ENCODE results near the gene DNAJB14. TPM values are rescaled to one million over a fixed set of nuclear protein-coding genes. Genes with fewer than 3 reads are reported as not detected.
A peak's percentile ranks its signal among the peaks of the same experiment; 100 is the strongest.

The DNAJB14 gene
- total and polyA plus RNA-seq, 2 of the 13 experiments (the other 11 are each of a cell fraction or from before 2014, with no cell fraction given): 9.1 to 38.1 TPM

DNA sequence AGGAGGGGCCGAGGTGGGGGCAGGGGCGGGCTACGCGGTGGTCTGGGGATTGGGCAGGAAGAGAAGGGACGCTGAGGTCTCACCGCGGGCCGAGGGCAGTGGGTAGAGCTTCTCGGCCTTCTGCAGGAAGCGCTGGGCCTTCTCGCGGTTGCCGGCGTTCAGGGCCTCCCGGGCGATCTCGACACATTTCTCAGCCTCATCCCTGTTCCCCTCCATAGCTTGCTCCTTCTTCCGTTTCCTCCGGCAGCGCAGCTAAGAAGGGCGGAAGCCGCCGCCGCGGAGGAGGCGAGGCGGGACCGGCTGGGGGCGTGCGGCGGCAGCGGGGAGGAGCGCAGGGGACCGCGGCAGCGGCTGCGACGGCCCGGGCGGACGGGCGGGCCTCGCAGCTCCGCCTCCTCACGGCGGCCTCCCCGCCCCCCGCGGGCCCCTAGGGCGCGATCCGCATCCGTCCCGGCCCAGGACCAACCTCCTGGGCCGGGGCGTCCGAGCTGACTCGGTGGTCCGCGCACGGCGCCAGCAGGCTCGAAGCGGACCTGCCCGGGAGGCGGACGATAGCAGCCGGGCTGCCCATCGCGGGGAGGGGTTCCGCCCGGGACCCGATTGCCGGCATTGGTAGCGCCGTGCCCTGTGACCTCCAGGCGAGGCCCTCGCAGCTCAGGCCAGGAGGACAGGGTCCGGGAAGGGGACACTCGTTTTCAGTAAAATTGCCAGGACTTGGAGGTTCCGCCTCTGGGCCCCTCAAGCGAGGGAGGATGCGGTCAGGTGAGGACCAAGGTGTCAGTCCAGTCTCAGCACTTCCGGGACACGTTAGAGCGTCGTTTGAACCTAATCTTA lies at the start of gene DNAJB14 (continued):
- TF ChIP-seq, protein P1, sequence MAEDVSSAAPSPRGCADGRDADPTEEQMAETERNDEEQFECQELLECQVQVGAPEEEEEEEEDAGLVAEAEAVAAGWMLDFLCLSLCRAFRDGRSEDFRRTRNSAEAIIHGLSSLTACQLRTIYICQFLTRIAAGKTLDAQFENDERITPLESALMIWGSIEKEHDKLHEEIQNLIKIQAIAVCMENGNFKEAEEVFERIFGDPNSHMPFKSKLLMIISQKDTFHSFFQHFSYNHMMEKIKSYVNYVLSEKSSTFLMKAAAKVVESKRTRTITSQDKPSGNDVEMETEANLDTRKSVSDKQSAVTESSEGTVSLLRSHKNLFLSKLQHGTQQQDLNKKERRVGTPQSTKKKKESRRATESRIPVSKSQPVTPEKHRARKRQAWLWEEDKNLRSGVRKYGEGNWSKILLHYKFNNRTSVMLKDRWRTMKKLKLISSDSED (CRISPR knock-in tag; IDR thresholded peaks at IDR 0.05): no peak
- TF ChIP-seq ZFX (CRISPR knock-in tag; IDR thresholded peaks at IDR 0.05; ENCODE audit: low read depth): peak; percentile 91
- TF ChIP-seq JDP2 (CRISPR knock-in tag; IDR thresholded peaks at IDR 0.05; ENCODE audit: borderline replicate concordance): no peak
- TF ChIP-seq, protein P2, sequence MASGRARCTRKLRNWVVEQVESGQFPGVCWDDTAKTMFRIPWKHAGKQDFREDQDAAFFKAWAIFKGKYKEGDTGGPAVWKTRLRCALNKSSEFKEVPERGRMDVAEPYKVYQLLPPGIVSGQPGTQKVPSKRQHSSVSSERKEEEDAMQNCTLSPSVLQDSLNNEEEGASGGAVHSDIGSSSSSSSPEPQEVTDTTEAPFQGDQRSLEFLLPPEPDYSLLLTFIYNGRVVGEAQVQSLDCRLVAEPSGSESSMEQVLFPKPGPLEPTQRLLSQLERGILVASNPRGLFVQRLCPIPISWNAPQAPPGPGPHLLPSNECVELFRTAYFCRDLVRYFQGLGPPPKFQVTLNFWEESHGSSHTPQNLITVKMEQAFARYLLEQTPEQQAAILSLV (CRISPR knock-in tag; IDR thresholded peaks at IDR 0.05; ENCODE audit: borderline replicate concordance): no peak
- TF ChIP-seq ASH2L (IDR thresholded peaks at IDR 0.05; ENCODE audit: insufficient read length, low read depth, low read length): peak; percentile 77
- TF ChIP-seq, protein P3, sequence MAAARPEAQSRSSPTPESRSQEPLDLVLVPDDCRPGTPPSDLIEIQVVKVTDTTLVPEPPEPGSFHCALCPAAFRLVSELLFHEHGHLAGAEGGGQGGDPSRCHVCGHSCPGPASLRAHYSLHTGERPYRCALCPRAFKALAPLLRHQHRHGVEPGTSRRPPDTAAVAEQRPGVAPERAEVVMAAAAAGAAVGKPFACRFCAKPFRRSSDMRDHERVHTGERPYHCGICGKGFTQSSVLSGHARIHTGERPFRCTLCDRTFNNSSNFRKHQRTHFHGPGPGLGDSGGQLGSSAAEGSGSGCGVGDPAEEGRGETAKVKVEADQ (CRISPR knock-in tag; IDR thresholded peaks at IDR 0.05; ENCODE audit: borderline replicate concordance): peak; percentile 62; the same call in 1 of the 2 replicates
- 0 out of 2 replicates have a peak, but pooled peaks have one; percentile 24 for TF ChIP-seq SP4 (CRISPR knock-in tag; IDR thresholded peaks at IDR 0.05)
- TF ChIP-seq KDM3A (CRISPR knock-in tag; IDR thresholded peaks at IDR 0.05; ENCODE audit: low read depth): peak; percentile 25; the same call in 1 of the 2 replicates
- no peak for TF ChIP-seq AHR (CRISPR knock-in tag; IDR thresholded peaks at IDR 0.05)
- 0 out of 2 replicates have a peak, but pooled peaks have one; percentile 74 for TF ChIP-seq ATF7-NPFF (CRISPR knock-in tag; IDR thresholded peaks at IDR 0.05; ENCODE audit: low read depth)
- no peak for TF ChIP-seq SMARCC2 (IDR thresholded peaks at IDR 0.05)
- 0 out of 2 replicates have a peak, but pooled peaks have one; percentile 25 for TF ChIP-seq ZNF350 (CRISPR knock-in tag; IDR thresholded peaks at IDR 0.05; ENCODE audit: borderline replicate concordance, low read depth)
- TF ChIP-seq MAFG (CRISPR knock-in tag; IDR thresholded peaks at IDR 0.05): no peak
- peak; percentile 49; the same call in 1 of the 2 replicates for TF ChIP-seq ZC3H13 (CRISPR knock-in tag; IDR thresholded peaks at IDR 0.05)
- no peak for TF ChIP-seq ZNF546 (CRISPR knock-in tag; conservative IDR thresholded peaks at IDR 0.05)
- TF ChIP-seq, protein P4, sequence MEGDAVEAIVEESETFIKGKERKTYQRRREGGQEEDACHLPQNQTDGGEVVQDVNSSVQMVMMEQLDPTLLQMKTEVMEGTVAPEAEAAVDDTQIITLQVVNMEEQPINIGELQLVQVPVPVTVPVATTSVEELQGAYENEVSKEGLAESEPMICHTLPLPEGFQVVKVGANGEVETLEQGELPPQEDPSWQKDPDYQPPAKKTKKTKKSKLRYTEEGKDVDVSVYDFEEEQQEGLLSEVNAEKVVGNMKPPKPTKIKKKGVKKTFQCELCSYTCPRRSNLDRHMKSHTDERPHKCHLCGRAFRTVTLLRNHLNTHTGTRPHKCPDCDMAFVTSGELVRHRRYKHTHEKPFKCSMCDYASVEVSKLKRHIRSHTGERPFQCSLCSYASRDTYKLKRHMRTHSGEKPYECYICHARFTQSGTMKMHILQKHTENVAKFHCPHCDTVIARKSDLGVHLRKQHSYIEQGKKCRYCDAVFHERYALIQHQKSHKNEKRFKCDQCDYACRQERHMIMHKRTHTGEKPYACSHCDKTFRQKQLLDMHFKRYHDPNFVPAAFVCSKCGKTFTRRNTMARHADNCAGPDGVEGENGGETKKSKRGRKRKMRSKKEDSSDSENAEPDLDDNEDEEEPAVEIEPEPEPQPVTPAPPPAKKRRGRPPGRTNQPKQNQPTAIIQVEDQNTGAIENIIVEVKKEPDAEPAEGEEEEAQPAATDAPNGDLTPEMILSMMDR (CRISPR knock-in tag; IDR thresholded peaks at IDR 0.05): peak; percentile 4; the same call in 1 of the 2 replicates
- TF ChIP-seq ZIK1 (CRISPR knock-in tag; IDR thresholded peaks at IDR 0.05; ENCODE audit: borderline replicate concordance, low read depth): 0 out of 2 replicates have a peak, but pooled peaks have one; percentile 24
- no peak for TF ChIP-seq TOE1 (CRISPR knock-in tag; IDR thresholded peaks at IDR 0.05)
- no peak for TF ChIP-seq FOXO1 (CRISPR knock-in tag; IDR thresholded peaks at IDR 0.05)
- TF ChIP-seq HMG20B (CRISPR knock-in tag; conservative IDR thresholded peaks at IDR 0.05): no peak; the same call in 1 of the 2 replicates
- peak; percentile 71 for TF ChIP-seq TARDBP (CRISPR knock-in tag; IDR thresholded peaks at IDR 0.05)
- TF ChIP-seq, protein P5, sequence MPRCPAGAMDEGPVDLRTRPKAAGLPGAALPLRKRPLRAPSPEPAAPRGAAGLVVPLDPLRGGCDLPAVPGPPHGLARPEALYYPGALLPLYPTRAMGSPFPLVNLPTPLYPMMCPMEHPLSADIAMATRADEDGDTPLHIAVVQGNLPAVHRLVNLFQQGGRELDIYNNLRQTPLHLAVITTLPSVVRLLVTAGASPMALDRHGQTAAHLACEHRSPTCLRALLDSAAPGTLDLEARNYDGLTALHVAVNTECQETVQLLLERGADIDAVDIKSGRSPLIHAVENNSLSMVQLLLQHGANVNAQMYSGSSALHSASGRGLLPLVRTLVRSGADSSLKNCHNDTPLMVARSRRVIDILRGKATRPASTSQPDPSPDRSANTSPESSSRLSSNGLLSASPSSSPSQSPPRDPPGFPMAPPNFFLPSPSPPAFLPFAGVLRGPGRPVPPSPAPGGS (CRISPR knock-in tag; IDR thresholded peaks at IDR 0.05): peak; percentile 76; the same call in 1 of the 2 replicates

All from HepG2 (cell line).